Kidney (tissue), 14 donors: ENCODE results near the gene STC2. TPM values are rescaled to one million over a fixed set of nuclear protein-coding genes. Genes with fewer than 3 reads are reported as not detected.

ENCODE experiments used
- DNase-seq, 5 donors: peaks; one replicate each; pipeline ENCODE4 v3.0.0-alpha.2; 2013 to 2020
- FAIRE-seq: peaks from 2 replicates; lab custom pipeline; 2012; peaks lifted over from hg19 to GRCh38; lab: Jason Lieb, UNC
- H3K27ac ChIP-seq, 2 donors: one replicate each; pipeline ENCODE4 v1.7.0; 2013; ENCODE audit warnings: low read depth in 2 of 2, low read length in 2 of 2, inconsistent platforms in 1 of 2
- H3K27me3 ChIP-seq: one replicate; pipeline ENCODE4 v1.7.1; 2013; ENCODE audit warnings: low read length, inconsistent platforms; ENCODE audit not compliant: control insufficient read depth, insufficient read depth
- H3K36me3 ChIP-seq, 3 donors: one replicate each; pipeline versions ENCODE4 v1.7.0 to v1.7.1; 2013; ENCODE audit warnings: low read length in 3 of 3, control low read depth in 1 of 3, inconsistent platforms in 1 of 3; ENCODE audit not compliant: insufficient read depth in 3 of 3, control insufficient read depth in 2 of 3
- H3K4me1 ChIP-seq, 3 donors: one replicate each; pipeline versions ENCODE4 v1.7.0 to v1.7.1; 2013; ENCODE audit warnings: low read length in 3 of 3, inconsistent platforms in 1 of 3, low read depth in 1 of 3; ENCODE audit not compliant: control insufficient read depth in 2 of 3, insufficient read depth in 2 of 3
- H3K4me3 ChIP-seq, 3 donors: one replicate each; pipeline versions ENCODE4 v1.7.0 to v1.8.1; 2013; ENCODE audit warnings: low read length in 3 of 3, control low read depth in 1 of 3, inconsistent platforms in 1 of 3
- H3K9ac ChIP-seq, 3 donors: one replicate each; pipeline versions ENCODE4 v1.7.0 to v1.7.1; 2013; ENCODE audit warnings: low read length in 3 of 3, control low read depth in 1 of 3, inconsistent platforms in 1 of 3
- H3K9me3 ChIP-seq, 3 donors: one replicate each; pipeline versions ENCODE4 v1.7.0 to v1.7.1; 2013; ENCODE audit warnings: low read length in 3 of 3, control low read depth in 1 of 3, inconsistent platforms in 1 of 3; ENCODE audit not compliant: control insufficient read depth in 2 of 3, insufficient read depth in 1 of 3
- CTCF ChIP-seq: IDR thresholded peaks from 3 replicates; pipeline ENCODE4 v1.5.1; 2012; ENCODE audit warnings: mild to moderate bottlenecking, moderate library complexity, borderline replicate concordance; ENCODE audit not compliant: insufficient read depth; ENCODE audit errors: extremely low read depth
- intact Hi-C: fragments of 100-400 bp; cut with DNase I; formaldehyde crosslinking; loops from one replicate; pipeline ENCODE4 v1.11.1; 2022
- polyA plus RNA-seq: library from polyadenylated mRNA; stranded (reverse); fragments of 350-450 nt; fragmentation: Illumina TruSeq; extraction: RNeasy Lipid Tissue Mini Kit (QIAGEN cat#74804); gene quantifications from one replicate; pipeline ENCODE4 v1.2.3, GENCODE V29; 2014; ENCODE audit warnings: low read depth, low replicate concordance; ENCODE audit not compliant: insufficient read depth
- total RNA-seq: library from RNA; stranded (reverse); fragmentation: NEBNext Ultra II Directional; extraction: Animal tissue kit (Norgen Biotek cat#: 25700); gene quantifications from one replicate; pipeline ENCODE4 v1.2.1, GENCODE V29; 2021
- donor health status: control.
- donor health status: control.
- donor health status: control.
- donor health status: control.
- donor health status: control.
- donor health status: DM: yes; HTN: yes; CAD: no.
- donor health status: Normal renal cell carcinoma (clear cell type).

The STC2 gene
- total and polyA plus RNA-seq, 2 donors from 2014 or later: 2.1 to 2.7 TPM

- H3K9ac ChIP-seq: no peak overlapping the region
- intact Hi-C loops: loop anchor here (5.0 kb wide), 1 partner anchor 35 kb away; the partner anchor contains the start of gene STC2
- H3K27ac ChIP-seq: no peak overlapping the region
- H3K4me3 ChIP-seq: no peak overlapping the region
- no peaks in the 10 kb centered on the region for H3K9me3 ChIP-seq
- FAIRE-seq: no peak
- H3K4me1 ChIP-seq: peaks cover 0 to 7% (median 6%) of the 10 kb centered on the region in 3 donors
- DNase-seq: no peak
- H3K36me3 ChIP-seq: no peaks in the 10 kb centered on the region
- no peaks in the 10 kb centered on the region for H3K27me3 ChIP-seq
- no peak for TF ChIP-seq CTCF
Measured at GRCh38 chr5:173291722-173292658, 36.2 kb downstream of the STC2 start.

- H3K27ac ChIP-seq: no peak overlapping the region
- peaks cover 0 to 6% (median 5%) of the 10 kb centered on the region in 3 donors for H3K4me1 ChIP-seq
- H3K36me3 ChIP-seq: no peaks in the 10 kb centered on the region
- no peak for TF ChIP-seq CTCF
- no peak overlapping the region for H3K9ac ChIP-seq
- no peaks in the 10 kb centered on the region for H3K9me3 ChIP-seq
- H3K4me3 ChIP-seq: no peak overlapping the region
- DNase-seq (peak in 4 of 5 donors; percentile 32 to 61 (median 42)), FAIRE-seq (no peak)
- no peaks in the 10 kb centered on the region for H3K27me3 ChIP-seq
- intact Hi-C loops: loop anchor here (5.0 kb wide), 1 partner anchor 37 kb away; the partner anchor contains the start of gene STC2
Measured at GRCh38 chr5:173290477-173291131, 37.6 kb downstream of the STC2 start.

GRCh38 chr5:173289372-173289771 is 38.8 kb downstream of the STC2 start:
- no peaks in the 10 kb centered on the region for H3K36me3 ChIP-seq
- intact Hi-C loops: no loop called here
- H3K27me3 ChIP-seq: no peaks in the 10 kb centered on the region
- no peak overlapping the region for H3K27ac ChIP-seq
- H3K9ac ChIP-seq: no peak overlapping the region
- no peaks in the 10 kb centered on the region for H3K9me3 ChIP-seq
- DNase-seq: no peak
- FAIRE-seq: no peak
- TF ChIP-seq CTCF: no peak
- peaks cover 0 to 6% (median 5%) of the 10 kb centered on the region in 3 donors for H3K4me1 ChIP-seq
- H3K4me3 ChIP-seq: no peak overlapping the region
